Thoracic aorta (tissue), 2 donors: ENCODE measurements around the gene FGD4. TPM values are rescaled to one million over a fixed set of nuclear protein-coding genes. Genes with fewer than 3 reads are reported as not detected.

Experiments used
- ATAC-seq: fragments of 150-250 bp; one replicate; pipeline ENCODE4 v1.8.0; 2017; ENCODE audit warnings: low read depth; ENCODE audit not compliant: insufficient number of reproducible peaks, low FRiP score
- DNase-seq: peaks from one replicate; pipeline ENCODE4 v3.0.0-alpha.2; 2020; ENCODE audit warnings: low spot score
- H3K27ac ChIP-seq, 2 donors: fragments of 200-600 bp; sonication (generic); 1 replicate in 1 of 2; 2 replicates in 1 of 2; pipeline ENCODE4 v1.5.1; 2016; ENCODE audit warnings: mild to moderate bottlenecking in 2 of 2, moderate library complexity in 2 of 2
- H3K27me3 ChIP-seq: fragments of 200-600 bp; sonication (generic); replicated peaks from 2 replicates; pipeline ENCODE4 v1.6.0; 2016; ENCODE audit warnings: mild to moderate bottlenecking; ENCODE audit not compliant: insufficient read depth
- H3K36me3 ChIP-seq: fragments of 200-600 bp; sonication (generic); one replicate; pipeline ENCODE4 v1.5.1; 2016
- H3K4me1 ChIP-seq, 2 donors: fragments of 200-600 bp; sonication (generic); 1 replicate in 1 of 2; 2 replicates in 1 of 2; pipeline versions ENCODE4 v1.5.1 to v1.6.0; 2016; ENCODE audit warnings: low read depth in 2 of 2, mild to moderate bottlenecking in 1 of 2; ENCODE audit not compliant: control insufficient read depth in 1 of 2
- H3K4me3 ChIP-seq: fragments of 200-600 bp; sonication (generic); 2 replicates; pipeline ENCODE4 v1.5.1; 2016; ENCODE audit warnings: mild to moderate bottlenecking
- H3K9me3 ChIP-seq: fragments of 200-600 bp; sonication (generic); 2 replicates; pipeline ENCODE4 v1.5.1; 2016
- total RNA-seq, 2 donors: library from RNA; depleted of rRNA; stranded (reverse); fragments of >200 nt; gene quantifications; one replicate each; pipeline versions ENCODE4 v1.1.0 to v1.2.3, GENCODE V29; 2016
- TF ChIP-seq, protein P1 (sequence below): fragments of 200-600 bp; sonication (generic); IDR thresholded peaks from one replicate; pipeline ENCODE4 v1.5.1; 2019; ENCODE audit warnings: antibody characterized with exemption

FGD4 gene
- total RNA-seq, 2 donors from 2014 or later = 52.7 to 61.6 TPM

DNA sequence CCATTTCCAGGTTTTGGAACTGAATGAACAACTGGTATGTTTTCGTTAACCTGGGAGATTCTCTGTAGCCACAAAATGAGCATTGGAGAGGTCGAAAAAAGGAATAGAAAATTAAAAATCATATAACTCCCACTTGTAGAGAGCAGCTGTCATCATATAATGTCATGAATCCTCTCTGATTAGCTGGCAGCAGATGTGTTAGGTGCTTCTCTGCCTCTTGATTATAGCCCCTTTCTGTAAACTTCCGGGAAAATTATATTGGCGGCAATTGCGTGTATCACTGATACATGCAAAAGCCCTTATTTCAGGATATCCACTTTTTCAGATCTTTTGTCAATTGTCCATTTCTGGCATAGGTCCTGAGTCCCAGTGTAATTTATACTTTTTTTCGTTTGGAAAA lies 31.7 kb downstream of the FGD4 start:
- no peak for ATAC-seq
- no peaks in the 10 kb centered on the region for H3K27me3 ChIP-seq
- H3K4me1 ChIP-seq = no peaks in the 10 kb centered on the region
- H3K36me3 ChIP-seq = no peaks in the 10 kb centered on the region
- no peak overlapping the region for H3K4me3 ChIP-seq
- H3K9me3 ChIP-seq = peaks cover 6% of the 10 kb centered on the region
- no peak overlapping the region for H3K27ac ChIP-seq
- DNase-seq = no peak
- TF ChIP-seq, protein P1, sequence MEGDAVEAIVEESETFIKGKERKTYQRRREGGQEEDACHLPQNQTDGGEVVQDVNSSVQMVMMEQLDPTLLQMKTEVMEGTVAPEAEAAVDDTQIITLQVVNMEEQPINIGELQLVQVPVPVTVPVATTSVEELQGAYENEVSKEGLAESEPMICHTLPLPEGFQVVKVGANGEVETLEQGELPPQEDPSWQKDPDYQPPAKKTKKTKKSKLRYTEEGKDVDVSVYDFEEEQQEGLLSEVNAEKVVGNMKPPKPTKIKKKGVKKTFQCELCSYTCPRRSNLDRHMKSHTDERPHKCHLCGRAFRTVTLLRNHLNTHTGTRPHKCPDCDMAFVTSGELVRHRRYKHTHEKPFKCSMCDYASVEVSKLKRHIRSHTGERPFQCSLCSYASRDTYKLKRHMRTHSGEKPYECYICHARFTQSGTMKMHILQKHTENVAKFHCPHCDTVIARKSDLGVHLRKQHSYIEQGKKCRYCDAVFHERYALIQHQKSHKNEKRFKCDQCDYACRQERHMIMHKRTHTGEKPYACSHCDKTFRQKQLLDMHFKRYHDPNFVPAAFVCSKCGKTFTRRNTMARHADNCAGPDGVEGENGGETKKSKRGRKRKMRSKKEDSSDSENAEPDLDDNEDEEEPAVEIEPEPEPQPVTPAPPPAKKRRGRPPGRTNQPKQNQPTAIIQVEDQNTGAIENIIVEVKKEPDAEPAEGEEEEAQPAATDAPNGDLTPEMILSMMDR = no peak

DNA sequence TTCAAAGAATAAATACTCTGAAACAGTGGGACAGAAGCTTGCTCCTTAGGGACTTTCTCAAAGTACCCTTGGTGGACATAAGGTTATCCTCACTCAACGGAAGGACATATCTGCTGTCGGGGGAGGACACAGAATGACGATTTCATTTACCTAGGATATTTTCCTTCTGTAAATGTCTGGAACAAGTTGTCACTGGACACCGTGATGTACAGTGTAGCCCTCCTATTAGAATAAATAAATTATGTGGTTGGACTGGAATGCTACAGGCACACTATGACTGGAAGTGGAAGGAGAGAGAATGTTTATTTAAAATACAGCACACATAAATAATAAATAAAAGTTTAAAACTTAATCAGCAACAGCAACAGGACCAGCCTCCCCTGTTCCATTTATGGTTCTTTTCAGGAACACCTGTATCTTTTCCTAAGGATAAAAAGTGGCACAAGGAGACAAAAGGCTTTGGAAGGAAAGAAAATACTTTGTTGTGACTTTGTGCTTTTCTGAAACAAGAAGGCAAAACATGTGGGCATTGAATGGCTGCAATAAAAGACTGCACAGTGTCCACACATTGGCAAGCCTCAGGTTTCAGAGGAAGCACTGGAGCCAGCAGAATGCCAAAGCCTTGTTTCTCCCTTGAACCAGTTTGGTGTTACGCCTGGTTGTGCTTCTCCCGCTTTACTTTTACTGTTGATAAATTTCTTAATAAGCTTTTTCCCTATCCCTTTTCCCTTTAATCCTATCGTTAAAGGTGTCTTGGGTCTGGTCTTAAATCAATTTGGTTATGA lies 36.8 kb downstream of the FGD4 start:
- Histone ChIP-seq H3K4me1 (no peaks in the 10 kb centered on the region), H3K9me3 (no peaks in the 10 kb centered on the region), H3K36me3 (no peaks in the 10 kb centered on the region), H3K4me3 (no peak overlapping the region), H3K27me3 (no peaks in the 10 kb centered on the region), H3K27ac (no peak overlapping the region)
- no peak for DNase-seq
- TF ChIP-seq, protein P1 = no peak
- no peak for ATAC-seq

DNA sequence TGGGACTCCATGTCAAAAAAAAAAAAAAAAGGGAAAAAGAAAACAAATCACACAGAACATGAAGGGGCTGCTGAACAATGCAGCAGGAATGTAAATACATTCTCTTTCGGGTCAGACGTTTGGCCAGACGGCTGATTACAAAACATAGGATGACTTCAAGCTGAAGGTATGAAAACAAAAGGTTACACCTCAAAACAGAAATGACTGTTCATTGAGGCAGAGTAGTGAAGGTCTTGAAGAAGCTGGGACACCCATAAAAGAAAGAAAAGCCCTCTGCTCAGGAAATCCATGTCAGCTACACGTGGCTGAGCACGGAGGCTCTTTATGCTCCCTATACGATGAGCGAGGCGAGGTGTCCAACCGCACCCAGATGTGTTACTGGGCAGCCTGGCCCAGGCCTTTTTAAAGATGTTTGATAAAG lies 37.7 kb downstream of the FGD4 start:
- DNase-seq = no peak
- TF ChIP-seq, protein P1 = no peak
- Histone ChIP-seq H3K4me3 (no peak overlapping the region), H3K27ac (no peak overlapping the region), H3K9me3 (no peaks in the 10 kb centered on the region), H3K4me1 (no peaks in the 10 kb centered on the region), H3K27me3 (no peaks in the 10 kb centered on the region), H3K36me3 (no peaks in the 10 kb centered on the region)
- no peak for ATAC-seq

DNA sequence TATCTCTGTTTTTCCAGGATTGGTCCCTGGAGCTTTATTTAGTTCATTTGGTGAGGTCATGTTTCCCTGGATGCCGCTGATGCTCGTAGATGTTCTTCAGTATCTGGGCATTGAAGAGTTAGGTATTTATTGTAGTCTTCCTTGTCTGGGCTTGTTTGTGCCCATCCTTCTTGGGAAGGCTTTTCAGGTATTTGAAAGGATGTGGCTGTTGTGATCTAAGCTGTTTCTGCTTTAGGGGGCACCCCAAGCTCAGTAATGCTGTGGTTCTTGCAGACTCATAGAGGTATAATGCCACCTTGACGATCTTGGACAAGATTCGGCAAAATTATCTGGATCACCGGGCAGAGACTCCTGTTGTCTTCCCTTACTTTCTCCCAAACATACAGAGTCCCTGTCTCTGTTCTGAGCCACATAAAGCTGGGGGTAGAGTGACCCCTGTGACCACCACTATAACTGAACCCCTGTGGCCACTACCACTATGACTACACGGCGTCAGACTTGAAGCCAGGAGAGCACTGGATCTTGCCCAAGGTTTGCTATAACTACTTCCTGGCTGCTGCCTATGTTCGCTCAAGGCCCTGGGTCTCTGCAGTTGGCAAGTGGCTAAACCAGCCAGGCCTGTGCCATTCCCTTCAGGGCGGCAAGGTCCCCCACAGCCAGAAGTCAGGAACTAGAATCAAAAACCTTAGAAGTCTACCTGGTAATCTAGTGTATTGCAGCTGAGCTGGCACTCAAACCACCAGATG lies 40.9 kb downstream of the FGD4 start:
- no peaks in the 10 kb centered on the region for H3K4me1 ChIP-seq
- no peak overlapping the region for H3K27ac ChIP-seq
- H3K9me3 ChIP-seq = no peaks in the 10 kb centered on the region
- H3K36me3 ChIP-seq = no peaks in the 10 kb centered on the region
- TF ChIP-seq, protein P1 = no peak
- no peak for DNase-seq
- ATAC-seq = no peak
- no peak overlapping the region for H3K4me3 ChIP-seq
- no peaks in the 10 kb centered on the region for H3K27me3 ChIP-seq

DNA sequence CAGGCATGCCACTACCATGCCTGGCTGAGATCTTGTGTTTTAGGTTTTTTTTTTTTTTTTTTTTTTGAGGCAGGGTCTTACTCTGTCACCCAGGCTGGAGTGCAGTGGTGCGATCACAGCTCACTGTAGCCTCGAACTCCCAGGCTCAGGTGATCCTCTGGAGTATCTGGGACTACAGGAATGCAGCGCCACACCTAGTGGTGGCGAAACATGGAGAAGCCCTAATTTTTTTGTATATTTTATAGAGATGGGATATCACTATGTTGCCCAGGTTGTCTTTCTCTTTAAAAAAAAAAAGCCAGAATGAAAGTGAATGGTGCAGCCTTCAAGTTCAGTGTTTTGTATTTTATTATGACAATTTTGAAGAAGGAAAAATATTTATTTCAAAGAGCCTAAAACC lies 44.1 kb downstream of the FGD4 start:
- no peaks in the 10 kb centered on the region for H3K4me1 ChIP-seq
- no peak for DNase-seq
- H3K27ac ChIP-seq = no peak overlapping the region
- no peaks in the 10 kb centered on the region for H3K9me3 ChIP-seq
- no peak overlapping the region for H3K4me3 ChIP-seq
- H3K36me3 ChIP-seq = no peaks in the 10 kb centered on the region
- no peaks in the 10 kb centered on the region for H3K27me3 ChIP-seq
- ATAC-seq = no peak
- TF ChIP-seq, protein P1 = no peak
